ENCODE data around the gene FIBCD1. TPM values are rescaled to one million over a fixed set of nuclear protein-coding genes. Genes with fewer than 3 reads are reported as not detected.

The FIBCD1 gene
- total RNA-seq, 2 donors from 2014 or later = 0.14 TPM; not detected in 1

- intact Hi-C loops (cut with DNase I) = no loop called here
- no peak for DNase-seq (ENCODE audit: low spot score)
Observed at GRCh38 chr9:130879863-130880411, 59.1 kb downstream of the FIBCD1 start.

- DNase-seq (ENCODE audit: low spot score) = peak; percentile 42
- intact Hi-C loops (cut with DNase I) = no loop called here
Observed at GRCh38 chr9:130878295-130878694, 60.8 kb downstream of the FIBCD1 start.

GRCh38 chr9:130877300-130877699 is 61.7 kb downstream of the FIBCD1 start:
- DNase-seq (ENCODE audit: low spot score) = peak; percentile 38
- intact Hi-C loops (cut with DNase I) = no loop called here

GRCh38 chr9:130874783-130875182 is 64.3 kb downstream of the FIBCD1 start:
- intact Hi-C loops (cut with DNase I) = loop anchor here in 1 of 2 donors (5.0 kb wide), 1 partner anchor 63 kb away; the partner anchor contains the start of gene FIBCD1
- DNase-seq (ENCODE audit: low spot score) = peak; percentile 20

GRCh38 chr9:130873966-130874365 is 65.1 kb downstream of the FIBCD1 start:
- DNase-seq (ENCODE audit: low spot score) = peak; percentile 19
- intact Hi-C loops (cut with DNase I) = loop anchor here in 1 of 2 donors (5.0 kb wide), 1 partner anchor 63 kb away; the partner anchor contains the start of gene FIBCD1

GRCh38 chr9:130872912-130873503 is 66.0 kb downstream of the FIBCD1 start:
- intact Hi-C loops (cut with DNase I) = loop anchor here in 1 of 2 donors (5.0 kb wide), 1 partner anchor 64 kb away; the partner anchor contains the start of gene FIBCD1
- peak; percentile 82 for DNase-seq (ENCODE audit: low spot score)

- DNase-seq (ENCODE audit: low spot score) = no peak
- intact Hi-C loops (cut with DNase I) = loop anchor here in 1 of 2 donors (5.0 kb wide), 1 partner anchor 65 kb away; the partner anchor contains the start of gene FIBCD1
Observed at GRCh38 chr9:130872508-130872907, 66.5 kb downstream of the FIBCD1 start.

GRCh38 chr9:130872093-130872492 is 67.0 kb downstream of the FIBCD1 start:
- intact Hi-C loops (cut with DNase I) = loop anchor here in 1 of 2 donors (5.0 kb wide), 1 partner anchor 65 kb away; the partner anchor contains the start of gene FIBCD1

GRCh38 chr9:130871395-130872062 is 67.5 kb downstream of the FIBCD1 start:
- intact Hi-C loops (cut with DNase I) = loop anchor here in 1 of 2 donors (5.0 kb wide), 1 partner anchor 66 kb away; the partner anchor contains the start of gene FIBCD1
- DNase-seq (ENCODE audit: low spot score) = peak; percentile 57

More at GRCh38 chr9:130872093-130872492, 67.0 kb downstream of the FIBCD1 start:
- peak; percentile 20 for DNase-seq (ENCODE audit: low spot score)

- peak; percentile 19 for DNase-seq (ENCODE audit: low spot score)
Observed at GRCh38 chr9:130870491-130871381, 68.3 kb downstream of the FIBCD1 start.

GRCh38 chr9:130869250-130869649 is 69.8 kb downstream of the FIBCD1 start:
- DNase-seq (ENCODE audit: low spot score) = peak; percentile 84

More at GRCh38 chr9:130870491-130871381, 68.3 kb downstream of the FIBCD1 start:
- intact Hi-C loops (cut with DNase I) = loop anchor here in 1 of 2 donors (5.0 kb wide), 1 partner anchor 67 kb away; the partner anchor contains the start of gene FIBCD1

GRCh38 chr9:130868230-130868629 is 70.8 kb downstream of the FIBCD1 start:
- intact Hi-C loops (cut with DNase I) = loop anchor here in 1 of 2 donors (10.0 kb wide), 1 partner anchor 167 kb away; no protein-coding TSS in a partner anchor
- DNase-seq (ENCODE audit: low spot score) = no peak

More at GRCh38 chr9:130869250-130869649, 69.8 kb downstream of the FIBCD1 start:
- intact Hi-C loops (cut with DNase I) = loop anchor here in 1 of 2 donors (10.0 kb wide), 1 partner anchor 166 kb away; no protein-coding TSS in a partner anchor

GRCh38 chr9:130867556-130867955 is 71.5 kb downstream of the FIBCD1 start:
- DNase-seq (ENCODE audit: low spot score) = peak; percentile 55
- intact Hi-C loops (cut with DNase I) = loop anchor here in 1 of 2 donors (10.0 kb wide), 1 partner anchor 167 kb away; no protein-coding TSS in a partner anchor

- intact Hi-C loops (cut with DNase I) = loop anchor here in 1 of 2 donors (10.0 kb wide), 1 partner anchor 168 kb away; no protein-coding TSS in a partner anchor
- no peak for DNase-seq (ENCODE audit: low spot score)
Observed at GRCh38 chr9:130866474-130866965, 72.5 kb downstream of the FIBCD1 start.

- no peak for DNase-seq (ENCODE audit: low spot score)
- intact Hi-C loops (cut with DNase I) = loop anchor here in 1 of 2 donors (10.0 kb wide), 1 partner anchor 169 kb away; no protein-coding TSS in a partner anchor
Observed at GRCh38 chr9:130865921-130866320, 73.1 kb downstream of the FIBCD1 start.

- intact Hi-C loops (cut with DNase I) = loop anchor here (5.0 to 10.0 kb wide), 3 partner anchors 92 to 170 kb away; no protein-coding TSS in a partner anchor
- no peak for DNase-seq (ENCODE audit: low spot score)
Observed at GRCh38 chr9:130864541-130864940, 74.5 kb downstream of the FIBCD1 start.

GRCh38 chr9:130862747-130863146 is 76.3 kb downstream of the FIBCD1 start:
- intact Hi-C loops (cut with DNase I) = loop anchor here (1.0 to 10.0 kb wide), 4 partner anchors 86 to 172 kb away; no protein-coding TSS in a partner anchor
- DNase-seq (ENCODE audit: low spot score) = no peak

GRCh38 chr9:130862217-130862616 is 76.8 kb downstream of the FIBCD1 start:
- intact Hi-C loops (cut with DNase I) = loop anchor here (1.0 to 10.0 kb wide), 4 partner anchors 86 to 173 kb away; no protein-coding TSS in a partner anchor
- no peak for DNase-seq (ENCODE audit: low spot score)

All from posterior vena cava (tissue), 2 donors.